ENCODE data around the gene A1CF.
"Not testable (repeated sequence)": the region's sequence is repeated elsewhere in the genome, so short reads cannot be mapped to it uniquely, and the experiment has no call there.

Gene A1CF

GRCh38 chr10:50788951-50789945, 96.2 kb downstream of the A1CF start:
- peak; percentile 34 for DNase-seq (ENCODE audit: low read depth)

- DNase-seq (ENCODE audit: low read depth) = not testable (repeated sequence)
These were observed 97.5 kb downstream of the A1CF start for GRCh38 chr10:50787962-50788361.

- DNase-seq (ENCODE audit: low read depth) = not testable (repeated sequence)
These were observed 103.4 kb downstream of the A1CF start for GRCh38 chr10:50782017-50782416.

- DNase-seq (ENCODE audit: low read depth) = peak; percentile 65
These were observed 105.4 kb downstream of the A1CF start for GRCh38 chr10:50780036-50780435.

- not testable (repeated sequence) for DNase-seq (ENCODE audit: low read depth)
These were observed 110.6 kb downstream of the A1CF start for GRCh38 chr10:50774868-50775267.

- DNase-seq (ENCODE audit: low read depth) = not testable (repeated sequence)
These were observed 113.4 kb downstream of the A1CF start for GRCh38 chr10:50772042-50772441.

- peak; percentile 25 for DNase-seq (ENCODE audit: low read depth)
These were observed 118.5 kb downstream of the A1CF start for GRCh38 chr10:50766774-50767513.

Measured in stromal cell of bone marrow (primary cell).